Vagina (tissue), 2 donors: ENCODE data around the gene SCN9A.

ENCODE experiments used
- CTCF ChIP-seq, 3 experiments: fragments of 450-650 bp in 2 of 3; fragments of 200-600 bp in 1 of 3; sonication (generic) in 1 of 3; IDR thresholded peaks; one replicate each; pipeline ENCODE4 v1.5.1; 2017 to 2019; ENCODE audit warnings: antibody characterized with exemption in 3 of 3, mild to moderate bottlenecking in 2 of 3, moderate library complexity in 2 of 3
- POLR2AphosphoS5 ChIP-seq, 2 donors: sonication (generic); formaldehyde crosslinking; IDR thresholded peaks; one replicate each; pipeline ENCODE4 v1.9.0; 2017; ENCODE audit warnings: antibody characterized with exemption in 2 of 2, mild to moderate bottlenecking in 2 of 2, low read depth in 1 of 2; ENCODE audit not compliant: insufficient read depth in 1 of 2

GRCh38 chr2:166302036-166302435 lies 73.7 kb downstream of the SCN9A start:
- TF ChIP-seq CTCF (IDR thresholded peaks at IDR 0.05) (no peak), POLR2AphosphoS5 (IDR thresholded peaks at IDR 0.05; ENCODE audit: insufficient read depth in 1 of 2, low read depth in 1 of 2) (no peak)
